HEK293 (cell line): ENCODE results near the gene TCF12.

Experiments
- CTCF ChIA-PET: fragments of 350-600 bp; formaldehyde crosslinking; extraction: SDS; loops from one replicate; lab custom pipeline; 2021; ENCODE audit warnings: antibody characterized with exemption; lab: Yijun Ruan, JAX
- POLR2A ChIA-PET: fragments of 300-600 bp; formaldehyde crosslinking; extraction: SDS; loops from one replicate; lab custom pipeline; 2020; ENCODE audit warnings: antibody characterized with exemption, inconsistent platforms; lab: Yijun Ruan, JAX
- H3K27ac ChIP-seq: fragments of 200-500 bp; sonication (Bioruptor generic); 2 replicates; pipeline ENCODE4 v1.5.1; 2014; ENCODE audit warnings: low read depth, low read length, control low read depth, inconsistent platforms; ENCODE audit errors: extremely low read depth
- H3K36me3 ChIP-seq, 2 experiments: fragments of 200-500 bp in 1 of 2; sonication (Bioruptor generic) in 1 of 2; 1 replicate in 1 of 2; 2 replicates in 1 of 2; pipeline ENCODE4 v1.5.1; 2014 to 2017; ENCODE audit warnings: inconsistent platforms in 2 of 2, low read length in 2 of 2; ENCODE audit not compliant: control insufficient read depth in 2 of 2, insufficient read depth in 1 of 2
- H3K4me1 ChIP-seq: fragments of 200-500 bp; sonication (Bioruptor generic); 2 replicates; pipeline ENCODE4 v1.5.1; 2014; ENCODE audit warnings: mild to moderate bottlenecking, low read length, inconsistent platforms; ENCODE audit not compliant: control insufficient read depth, insufficient read depth
- H3K4me3 ChIP-seq: 2 replicates; pipeline ENCODE4 v1.5.1; 2011; ENCODE audit warnings: low read depth, mild to moderate bottlenecking, control low read depth, low read length, moderate library complexity
- H3K9me3 ChIP-seq: fragments of 200-500 bp; sonication (Bioruptor generic); 2 replicates; pipeline ENCODE4 v1.5.1; 2014; ENCODE audit warnings: low read depth, low read length, inconsistent platforms; ENCODE audit not compliant: control insufficient read depth, insufficient read depth
- AEBP2 ChIP-seq: fragments of 450-650 bp; formaldehyde crosslinking; IDR thresholded peaks from 2 replicates; pipeline ENCODE4 v1.5.1; 2016; ENCODE audit warnings: missing biosample characterization, missing genetic modification characterization, borderline replicate concordance
- BCL11A ChIP-seq: fragments of 450-650 bp; formaldehyde crosslinking; IDR thresholded peaks from 2 replicates; pipeline ENCODE4 v1.5.1; 2016; ENCODE audit warnings: low read depth, missing biosample characterization, missing genetic modification characterization
- BCL6B ChIP-seq: fragments of 450-650 bp; formaldehyde crosslinking; IDR thresholded peaks from 2 replicates; pipeline ENCODE4 v1.5.1; 2017; ENCODE audit warnings: missing biosample characterization, missing genetic modification characterization
- GFI1B ChIP-seq: fragments of 450-650 bp; formaldehyde crosslinking; IDR thresholded peaks from 2 replicates; pipeline ENCODE4 v1.5.1; 2016; ENCODE audit warnings: missing biosample characterization, missing genetic modification characterization
- GLI2 ChIP-seq: fragments of 450-650 bp; formaldehyde crosslinking; IDR thresholded peaks from 2 replicates; pipeline ENCODE4; 2017; ENCODE audit warnings: missing biosample characterization, missing genetic modification characterization, low read depth, borderline replicate concordance
- IKZF3 ChIP-seq: fragments of 450-650 bp; IDR thresholded peaks from 2 replicates; pipeline ENCODE4 v1.5.0; 2018; ENCODE audit warnings: missing biosample characterization, mild to moderate bottlenecking, missing genetic modification characterization, moderate library complexity
- KLF1 ChIP-seq: fragments of 450-650 bp; formaldehyde crosslinking; IDR thresholded peaks from 2 replicates; pipeline ENCODE4 v1.5.1; 2016; ENCODE audit warnings: missing biosample characterization, missing genetic modification characterization
- SALL2 ChIP-seq: fragments of 450-650 bp; formaldehyde crosslinking; IDR thresholded peaks from 2 replicates; pipeline ENCODE4 v1.5.0; 2017; ENCODE audit warnings: missing biosample characterization, mild to moderate bottlenecking, missing genetic modification characterization, borderline replicate concordance
- SP3 ChIP-seq: fragments of 450-650 bp; formaldehyde crosslinking; IDR thresholded peaks from 2 replicates; pipeline ENCODE4 v1.5.1; 2016; ENCODE audit warnings: missing biosample characterization, missing genetic modification characterization
- ZBTB44 ChIP-seq: fragments of 450-650 bp; IDR thresholded peaks from 2 replicates; pipeline ENCODE4 v1.5.1; 2018; ENCODE audit warnings: missing biosample characterization, mild to moderate bottlenecking, missing genetic modification characterization
- ZBTB6 ChIP-seq: fragments of 450-650 bp; formaldehyde crosslinking; IDR thresholded peaks from 2 replicates; pipeline ENCODE4 v1.5.1; 2017; ENCODE audit warnings: missing biosample characterization, missing genetic modification characterization
- ZBTB7A ChIP-seq: fragments of 450-650 bp; formaldehyde crosslinking; IDR thresholded peaks from 2 replicates; pipeline ENCODE4 v1.5.1; 2016; ENCODE audit warnings: low read depth, missing biosample characterization, missing genetic modification characterization
- ZNF223 ChIP-seq: fragments of 450-650 bp; formaldehyde crosslinking; IDR thresholded peaks from 2 replicates; pipeline ENCODE4 v1.5.1; 2016; ENCODE audit warnings: missing biosample characterization, missing genetic modification characterization
- ZNF26 ChIP-seq: fragments of 450-650 bp; formaldehyde crosslinking; IDR thresholded peaks from 2 replicates; pipeline ENCODE4 v1.5.1; 2016; ENCODE audit warnings: missing biosample characterization, missing genetic modification characterization
- ZNF311 ChIP-seq: fragments of 450-650 bp; formaldehyde crosslinking; IDR thresholded peaks from 2 replicates; pipeline ENCODE4 v1.5.1; 2017; ENCODE audit warnings: missing biosample characterization, missing genetic modification characterization, borderline replicate concordance
- ZNF335 ChIP-seq: fragments of 450-650 bp; formaldehyde crosslinking; conservative IDR thresholded peaks from 2 replicates; pipeline ENCODE4 v1.5.1; 2016; ENCODE audit warnings: missing biosample characterization, missing genetic modification characterization
- ZNF341 ChIP-seq: fragments of 450-650 bp; formaldehyde crosslinking; IDR thresholded peaks from 2 replicates; pipeline ENCODE4; 2016; ENCODE audit warnings: low read depth, missing biosample characterization, missing genetic modification characterization
- ZNF362 ChIP-seq: fragments of 450-650 bp; formaldehyde crosslinking; IDR thresholded peaks from 2 replicates; pipeline ENCODE4 v1.5.1; 2016; ENCODE audit warnings: missing biosample characterization, missing genetic modification characterization
- ZNF398 ChIP-seq: fragments of 450-650 bp; formaldehyde crosslinking; IDR thresholded peaks from 2 replicates; pipeline ENCODE4 v1.5.1; 2017; ENCODE audit warnings: missing biosample characterization, missing genetic modification characterization
- ZNF473 ChIP-seq: fragments of 450-650 bp; formaldehyde crosslinking; IDR thresholded peaks from 2 replicates; pipeline ENCODE4 v1.5.1; 2017; ENCODE audit warnings: missing biosample characterization, missing genetic modification characterization
- ZNF501 ChIP-seq: fragments of 450-650 bp; formaldehyde crosslinking; IDR thresholded peaks from 2 replicates; pipeline ENCODE4 v1.5.1; 2016; ENCODE audit warnings: missing biosample characterization, missing genetic modification characterization
- ZNF544 ChIP-seq: fragments of 450-650 bp; formaldehyde crosslinking; IDR thresholded peaks from 2 replicates; pipeline ENCODE4 v1.5.0; 2017; ENCODE audit warnings: missing biosample characterization, missing genetic modification characterization
- ZNF548 ChIP-seq: fragments of 450-650 bp; formaldehyde crosslinking; IDR thresholded peaks from 2 replicates; pipeline ENCODE4 v1.5.1; 2016; ENCODE audit warnings: missing biosample characterization, missing genetic modification characterization
- ZNF600 ChIP-seq: fragments of 450-650 bp; formaldehyde crosslinking; IDR thresholded peaks from 2 replicates; pipeline ENCODE4 v1.5.1; 2016; ENCODE audit warnings: missing biosample characterization, missing genetic modification characterization
- ZNF639 ChIP-seq: fragments of 450-650 bp; formaldehyde crosslinking; IDR thresholded peaks from 2 replicates; pipeline ENCODE4 v1.5.1; 2016; ENCODE audit warnings: missing biosample characterization, missing genetic modification characterization
- ZNF768 ChIP-seq: fragments of 450-650 bp; formaldehyde crosslinking; IDR thresholded peaks from 2 replicates; pipeline ENCODE4 v1.5.1; 2018; ENCODE audit warnings: missing biosample characterization, mild to moderate bottlenecking, missing genetic modification characterization
- ZNF791 ChIP-seq: fragments of 450-650 bp; formaldehyde crosslinking; IDR thresholded peaks from 2 replicates; pipeline ENCODE4 v1.5.1; 2016; ENCODE audit warnings: missing biosample characterization, missing genetic modification characterization

Gene TCF12

GRCh38 chr15:57090496-57090859 is 172.0 kb downstream of the TCF12 start:
- ChIA-PET POLR2A (interaction anchor here (0.6 kb wide), 1 partner anchor 18 kb away, joined by 3 read pairs; no protein-coding TSS in a partner anchor), CTCF (no interaction called here)
- Histone ChIP-seq H3K27ac (no peak overlapping the region), H3K4me3 (no peak overlapping the region), H3K9me3 (no peaks in the 10 kb centered on the region), H3K36me3 (no peaks in the 10 kb centered on the region), H3K4me1 (peaks cover 6% of the 10 kb centered on the region)
- TF ChIP-seq ZNF768 (tag by site-specific recombination) (no peak), SP3 (tag by site-specific recombination) (no peak), GFI1B (tag by site-specific recombination) (peak; percentile 96), GLI2 (tag by site-specific recombination) (peak; percentile 83; the same call in 1 of the 2 replicates), ZBTB44 (tag by site-specific recombination) (peak; percentile 82), ZNF473 (tag by site-specific recombination) (no peak), ZNF223 (no peak), SALL2 (tag by site-specific recombination) (no peak), AEBP2 (tag by site-specific recombination) (0 out of 2 replicates have a peak, but pooled peaks have one; percentile 16), BCL11A (tag by site-specific recombination) (peak; percentile 43; the same call in 1 of the 2 replicates), ZBTB7A (tag by site-specific recombination) (no peak), ZNF341 (tag by site-specific recombination) (peak; percentile 20; the same call in 1 of the 2 replicates), ZNF639 (tag by site-specific recombination) (peak; percentile 72), BCL6B (tag by site-specific recombination) (0 out of 2 replicates have a peak, but pooled peaks have one; percentile 27), ZNF548 (tag by site-specific recombination) (no peak), ZBTB6 (tag by site-specific recombination) (no peak), ZNF544 (tag by site-specific recombination) (no peak), ZNF26 (tag by site-specific recombination) (no peak), ZNF501 (tag by site-specific recombination) (peak; percentile 46; the same call in 1 of the 2 replicates), ZNF311 (tag by site-specific recombination) (no peak), ZNF600 (no peak), ZNF362 (peak; percentile 90), ZNF791 (tag by site-specific recombination) (no peak), ZNF398 (tag by site-specific recombination) (no peak), KLF1 (tag by site-specific recombination) (no peak), IKZF3 (tag by site-specific recombination) (peak; percentile 88), ZNF335 (tag by site-specific recombination) (no peak)
